HepG2 (cell line): ENCODE data around the gene PCDHGA11. TPM values are rescaled to one million over a fixed set of nuclear protein-coding genes. Genes with fewer than 3 reads are reported as not detected.
"Not testable (repeated sequence)": the region's sequence is repeated elsewhere in the genome, so short reads cannot be mapped to it uniquely, and the experiment has no call there.

ENCODE experiments used
- ATAC-seq: fragments of 200-7000 bp; cut with Tn5 transposase; 3 replicates; pipeline ENCODE4 v1.9.1; 2020; ENCODE audit warnings: mild to moderate bottlenecking, moderate library complexity
- BruUV-seq: library from RNA; stranded (reverse); fragments of 400-500 nt; replicated peaks from 2 replicates; lab custom pipeline; 2021; lab: Mats Ljungman, UMichigan
- CTCF ChIA-PET: fragments of 300-600 bp; formaldehyde crosslinking; extraction: SDS; loops from one replicate; lab custom pipeline; 2021; ENCODE audit warnings: low total read pairs, inconsistent platforms, low intra/inter-chr PET ratio; lab: Yijun Ruan, JAX
- POLR2A ChIA-PET: fragments of 350-600 bp; sonication (Branson Sonifier 250); formaldehyde crosslinking; loops from one replicate; lab custom pipeline; 2020; ENCODE audit warnings: antibody characterized with exemption, inconsistent platforms; lab: Yijun Ruan, JAX
- DNase-seq: peaks from one replicate; pipeline ENCODE4 v3.0.0-alpha.2; 2015; ENCODE audit warnings: low spot score
- FAIRE-seq: peaks from 3 replicates; lab custom pipeline; 2011; peaks lifted over from hg19 to GRCh38; lab: Jason Lieb, UNC
- H2AFZ ChIP-seq: one replicate; pipeline ENCODE4 v1.6.1; 2011; ENCODE audit warnings: low read length, inconsistent platforms
- H3K27ac ChIP-seq: fragments of 300-600 bp; 3 replicates; pipeline ENCODE4 v1.8.0; 2011; ENCODE audit warnings: mixed run types, mild to moderate bottlenecking, mixed read lengths, low read length, inconsistent platforms; ENCODE audit not compliant: insufficient read depth; ENCODE audit errors: extremely low read length
- H3K27me3 ChIP-seq, 2 experiments: fragments of 200-600 bp in 1 of 2; 2 replicates in 1 of 2; 3 replicates in 1 of 2; pipeline versions ENCODE4 v1.6.0 to v1.8.0; 2011; ENCODE audit warnings: low read length in 2 of 2, mild to moderate bottlenecking in 2 of 2, moderate library complexity in 2 of 2, inconsistent platforms in 1 of 2; ENCODE audit not compliant: insufficient read depth in 2 of 2, control insufficient read depth in 1 of 2
- H3K36me3 ChIP-seq, 2 experiments: fragments of 200-600 bp in 1 of 2; replicated peaks in 1 of 2; 2 replicates in 1 of 2; 3 replicates in 1 of 2; pipeline versions ENCODE4 v1.5.1 to v1.8.0; 2011; ENCODE audit warnings: low read length in 2 of 2, inconsistent platforms in 1 of 2; ENCODE audit not compliant: insufficient read depth in 2 of 2, control insufficient read depth in 1 of 2
- H3K4me1 ChIP-seq: 2 replicates; pipeline ENCODE4 v1.5.1; 2012; ENCODE audit warnings: low read length, inconsistent platforms; ENCODE audit not compliant: insufficient read depth
- H3K4me2 ChIP-seq: 2 replicates; pipeline ENCODE4 v1.6.0; 2011; ENCODE audit warnings: low read depth, low read length, inconsistent platforms
- H3K4me3 ChIP-seq, 3 experiments: fragments of 200-600 bp in 1 of 3; sonication (generic), shearing (Covaris generic) in 1 of 3; replicated peaks in 1 of 3; 2 replicates each; pipeline ENCODE4 v1.5.1; 2011 to 2016; ENCODE audit warnings: low read length in 3 of 3, inconsistent platforms in 2 of 3, low read depth in 2 of 3, mild to moderate bottlenecking in 2 of 3, control low read depth in 1 of 3, mixed read lengths in 1 of 3; ENCODE audit not compliant: insufficient read depth in 1 of 3
- H3K79me2 ChIP-seq: one replicate; pipeline ENCODE4 v1.6.1; 2011; ENCODE audit warnings: low read length, inconsistent platforms; ENCODE audit not compliant: insufficient read depth
- H3K9ac ChIP-seq: 2 replicates; pipeline ENCODE4 v1.6.0; 2011; ENCODE audit warnings: mild to moderate bottlenecking, low read depth, low read length, inconsistent platforms; ENCODE audit not compliant: insufficient read depth
- H3K9me3 ChIP-seq: 2 replicates; pipeline ENCODE4 v1.5.1; 2012; ENCODE audit warnings: mild to moderate bottlenecking, low read length
- H4K20me1 ChIP-seq: 2 replicates; pipeline ENCODE4 v1.6.0; 2011; ENCODE audit warnings: inconsistent platforms, mild to moderate bottlenecking, low read length, moderate library complexity; ENCODE audit not compliant: insufficient read depth
- BCL6 ChIP-seq: IDR thresholded peaks from 2 replicates; pipeline ENCODE4 v1.6.1; 2016; ENCODE audit warnings: missing genetic modification reagents, missing compliant biosample characterization
- RAD21 ChIP-seq: fragments of 450-650 bp; formaldehyde crosslinking; IDR thresholded peaks from 2 replicates; pipeline ENCODE4 v1.5.0; 2020; ENCODE audit warnings: mild to moderate bottlenecking
- SMC3 ChIP-seq: IDR thresholded peaks from 2 replicates; pipeline ENCODE4 v1.6.1; 2011; ENCODE audit warnings: low read length, improper control_type of control experiment
- STAG1 ChIP-seq: sonication (generic); formaldehyde crosslinking; IDR thresholded peaks from 2 replicates; pipeline ENCODE4 v1.4.0; 2020; ENCODE audit warnings: missing genetic modification reagents
- ZNF687 ChIP-seq: sonication (generic); formaldehyde crosslinking; IDR thresholded peaks from 2 replicates; pipeline ENCODE4 v1.5.1; 2020; ENCODE audit warnings: mild to moderate bottlenecking, missing genetic modification reagents, moderate library complexity
- WGBS: methylation state at CpG from one replicate; pipeline ENCODE4 v1.1.6; 2017; ENCODE audit warnings: low lambda C conversion rate; 5-methylcytosine and 5-hydroxymethylcytosine counted together
- in situ Hi-C: cut with HindIII; loops from 2 replicates; pipeline ENCODE4 v1.10.0; 2017; ENCODE audit warnings: low pct_unique_long_range_greater_than_20kb; ENCODE audit not compliant: extremely low pct_ligation_motif_present
- intact Hi-C: fragments of 100-400 bp; cut with micrococcal nuclease; formaldehyde crosslinking; loops from one replicate; pipeline ENCODE4 v1.10.0; 2022; ENCODE audit not compliant: unreplicated experiment
- polyA plus RNA-seq, 8 experiments: library from polyadenylated mRNA; depleted of rRNA in 3 of 8; stranded (reverse) in 7 of 8; unstranded in 1 of 8; fragments of >200 nt; fragmentation: Illumina TruSeq in 4 of 8; extraction: Trizol in 4 of 8; gene quantifications; 2 replicates each; pipeline versions ENCODE4 v1.2.1 to v1.2.3, GENCODE V29; 2011 to 2016; ENCODE audit warnings: low read depth in 4 of 8, missing spikeins in 1 of 8, mixed read lengths in 1 of 8; ENCODE audit not compliant: insufficient read depth in 1 of 8
- total RNA-seq, 5 experiments: library from RNA; depleted of rRNA; stranded (reverse); fragments of >200 nt; fragmentation: Illumina TruSeq; extraction: Trizol; gene quantifications; 2 replicates each; pipeline ENCODE4 v1.2.3, GENCODE V29; 2016; ENCODE audit warnings: low read depth in 1 of 5
- TF ChIP-seq, protein P1 (sequence below): sonication (generic); formaldehyde crosslinking; IDR thresholded peaks from 2 replicates; pipeline ENCODE4 v1.5.0; 2020; ENCODE audit warnings: mild to moderate bottlenecking, missing genetic modification reagents, moderate library complexity

The PCDHGA11 gene
- total and polyA plus RNA-seq, 2 of the 13 experiments (the other 11 are each of a cell fraction or from before 2014, with no cell fraction given), result 0.04 to 0.24 TPM

- H3K27me3 ChIP-seq, H2AFZ ChIP-seq, H3K4me1 ChIP-seq, H3K27ac ChIP-seq, POLR2A ChIA-PET, FAIRE-seq, H3K36me3 ChIP-seq, H4K20me1 ChIP-seq, H3K79me2 ChIP-seq, BruUV-seq, H3K9ac ChIP-seq: not testable (repeated sequence)
- H3K9me3 ChIP-seq, result peaks cover 30% of the 10 kb centered on the region
- ATAC-seq (peak; percentile 94), DNase-seq (peak; percentile 27)
- peak within 1 kb of the TSS in 1 of 3 experiments; percentile 16; a peak in 1 of 6 replicates for H3K4me3 ChIP-seq
- 74% methylated on average over 38 of the region's 47 CpGs for WGBS
- intact Hi-C loops (loop anchor here (1.0 kb wide), 3 partner anchors 108 to 147 kb away; no protein-coding TSS in a partner anchor), in situ Hi-C loops (loop anchor here (5.0 kb wide), 2 partner anchors 105 to 145 kb away; no protein-coding TSS in a partner anchor)
- TF ChIP-seq ZNF687 (CRISPR knock-in tag) (peak; percentile 20; the same call in 1 of the 2 replicates), SMC3 (0 out of 2 replicates have a peak, but pooled peaks have one; percentile 5), STAG1 (CRISPR knock-in tag) (peak; percentile 74), BCL6 (CRISPR knock-in tag) (peak; percentile 88), RAD21 (peak; percentile 61)
- TF ChIP-seq, protein P1, sequence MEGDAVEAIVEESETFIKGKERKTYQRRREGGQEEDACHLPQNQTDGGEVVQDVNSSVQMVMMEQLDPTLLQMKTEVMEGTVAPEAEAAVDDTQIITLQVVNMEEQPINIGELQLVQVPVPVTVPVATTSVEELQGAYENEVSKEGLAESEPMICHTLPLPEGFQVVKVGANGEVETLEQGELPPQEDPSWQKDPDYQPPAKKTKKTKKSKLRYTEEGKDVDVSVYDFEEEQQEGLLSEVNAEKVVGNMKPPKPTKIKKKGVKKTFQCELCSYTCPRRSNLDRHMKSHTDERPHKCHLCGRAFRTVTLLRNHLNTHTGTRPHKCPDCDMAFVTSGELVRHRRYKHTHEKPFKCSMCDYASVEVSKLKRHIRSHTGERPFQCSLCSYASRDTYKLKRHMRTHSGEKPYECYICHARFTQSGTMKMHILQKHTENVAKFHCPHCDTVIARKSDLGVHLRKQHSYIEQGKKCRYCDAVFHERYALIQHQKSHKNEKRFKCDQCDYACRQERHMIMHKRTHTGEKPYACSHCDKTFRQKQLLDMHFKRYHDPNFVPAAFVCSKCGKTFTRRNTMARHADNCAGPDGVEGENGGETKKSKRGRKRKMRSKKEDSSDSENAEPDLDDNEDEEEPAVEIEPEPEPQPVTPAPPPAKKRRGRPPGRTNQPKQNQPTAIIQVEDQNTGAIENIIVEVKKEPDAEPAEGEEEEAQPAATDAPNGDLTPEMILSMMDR (CRISPR knock-in tag), result peak; percentile 75
- CTCF ChIA-PET, result interaction anchor here (0.7 to 1.6 kb wide), 4 partner anchors 95 to 147 kb away, joined by 5 to 13 read pairs (median 8); no protein-coding TSS in a partner anchor
- H3K4me2 ChIP-seq, result peak within 1 kb of the TSS; percentile 27; the same call in 1 of the 2 replicates
These were observed 3.2 kb upstream of the PCDHGA11 start, which contains the start of gene PCDHGB7 for GRCh38 chr5:141417494-141418172. Gene PCDHGB7, plus strand, starts transcription at chr5:141417677. Its CDS starts 183 bp downstream, at chr5:141417860.
